Esophagus (tissue), 2 donors: ENCODE measurements around the gene SLC25A34. TPM values are rescaled to one million over a fixed set of nuclear protein-coding genes. Genes with fewer than 3 reads are reported as not detected.
A peak's percentile ranks its signal among the peaks of the same experiment; 100 is the strongest.

ENCODE experiments used
- H3K27ac ChIP-seq, 2 donors: one replicate each; pipeline ENCODE4 v1.5.1; 2013; ENCODE audit warnings: low read depth in 2 of 2, mild to moderate bottlenecking in 2 of 2, inconsistent platforms in 1 of 2, low read length in 1 of 2, moderate library complexity in 1 of 2
- H3K27me3 ChIP-seq, 2 donors: one replicate each; pipeline ENCODE4 v1.6.1; 2013; ENCODE audit warnings: low read length in 2 of 2, control low read depth in 1 of 2, mild to moderate bottlenecking in 1 of 2; ENCODE audit not compliant: insufficient read depth in 2 of 2, control insufficient read depth in 1 of 2
- H3K36me3 ChIP-seq, 2 donors: one replicate each; pipeline ENCODE4 v1.6.1; 2013; ENCODE audit warnings: low read length in 1 of 2; ENCODE audit not compliant: control insufficient read depth in 2 of 2, insufficient read depth in 2 of 2
- H3K4me1 ChIP-seq, 2 donors: one replicate each; pipeline ENCODE4 v1.6.1; 2013; ENCODE audit warnings: low read length in 1 of 2; ENCODE audit not compliant: control insufficient read depth in 2 of 2, insufficient read depth in 2 of 2
- H3K4me3 ChIP-seq, 2 donors: one replicate each; pipeline ENCODE4 v1.5.1; 2013; ENCODE audit warnings: low read length in 2 of 2, mild to moderate bottlenecking in 2 of 2, low read depth in 1 of 2, moderate library complexity in 1 of 2
- H3K9me3 ChIP-seq, 2 donors: one replicate each; pipeline ENCODE4 v1.6.1; 2013; ENCODE audit warnings: mild to moderate bottlenecking in 2 of 2, low read depth in 1 of 2, low read length in 1 of 2, moderate library complexity in 1 of 2; ENCODE audit not compliant: control insufficient read depth in 2 of 2, insufficient read depth in 1 of 2
- WGBS, 2 donors: extraction: QIAGEN DNeasy Blood & Tissue Kit; methylation state at CpG; one replicate each; pipeline ENCODE4 v1.1.7; 2013; 5-methylcytosine and 5-hydroxymethylcytosine counted together
- polyA plus RNA-seq, 2 donors: library from polyadenylated mRNA; stranded (reverse); fragments of 200-250 nt; gene quantifications; one replicate each; pipeline ENCODE4 v1.2.3, GENCODE V29; 2013
- donor health status: healthy with polysubstance abuse.
- donor health status: Bipolar disorder and iron deficiency.

The SLC25A34 gene
- polyA plus RNA-seq, 2 donors: 0.46 to 2.7 TPM

GRCh38 chr1:15700508-15700907, 35.5 kb upstream of the SLC25A34 start:
- Histone ChIP-seq H3K27me3 (no peaks in the 10 kb centered on the region), H3K4me1 (peaks cover 10 to 13% of the 10 kb centered on the region in 2 donors), H3K9me3 (no peaks in the 10 kb centered on the region), H3K36me3 (peaks cover 3 to 4% of the 10 kb centered on the region in 2 donors), H3K4me3 (no peak overlapping the region), H3K27ac (no peak overlapping the region)
- WGBS, 2 donors: 78% methylated on average over 6 of the region's 6 CpGs

DNA sequence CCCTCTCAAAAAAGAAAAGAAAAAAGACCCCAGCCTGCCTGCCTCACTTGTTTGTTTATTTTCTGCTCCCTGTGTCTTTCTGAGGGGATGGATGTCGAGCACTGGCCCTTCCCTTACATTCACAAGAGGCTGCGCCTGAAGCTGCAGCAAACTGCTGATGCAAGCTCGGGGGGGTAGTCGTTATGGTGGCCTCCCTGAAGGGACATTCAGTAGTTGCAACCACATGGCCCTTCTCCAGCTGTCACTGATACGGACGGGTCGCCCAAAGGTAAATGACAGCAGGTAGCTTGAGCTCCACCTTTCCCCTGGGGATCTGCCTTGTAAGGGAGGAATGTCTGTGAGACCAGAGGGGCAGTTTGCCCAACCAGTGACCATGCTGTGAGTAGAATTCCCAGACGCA, 34.3 kb upstream of the SLC25A34 start:
- peaks cover 10 to 13% of the 10 kb centered on the region in 2 donors for H3K4me1 ChIP-seq
- 87 to 89% methylated on average over 8 of the region's 8 CpGs for WGBS, 2 donors

GRCh38 chr1:15702722-15703550, 33.1 kb upstream of the SLC25A34 start:
- H3K4me3 ChIP-seq: no peak overlapping the region

More for the DNA sequence above, 34.3 kb upstream of the SLC25A34 start:
- Histone ChIP-seq H3K27ac (peak overlapping the region in 1 of 2 donors; percentile 15), H3K9me3 (no peaks in the 10 kb centered on the region), H3K27me3 (no peaks in the 10 kb centered on the region), H3K4me3 (no peak overlapping the region), H3K36me3 (peaks cover under 1 to 3% of the 10 kb centered on the region in 2 donors)

DNA sequence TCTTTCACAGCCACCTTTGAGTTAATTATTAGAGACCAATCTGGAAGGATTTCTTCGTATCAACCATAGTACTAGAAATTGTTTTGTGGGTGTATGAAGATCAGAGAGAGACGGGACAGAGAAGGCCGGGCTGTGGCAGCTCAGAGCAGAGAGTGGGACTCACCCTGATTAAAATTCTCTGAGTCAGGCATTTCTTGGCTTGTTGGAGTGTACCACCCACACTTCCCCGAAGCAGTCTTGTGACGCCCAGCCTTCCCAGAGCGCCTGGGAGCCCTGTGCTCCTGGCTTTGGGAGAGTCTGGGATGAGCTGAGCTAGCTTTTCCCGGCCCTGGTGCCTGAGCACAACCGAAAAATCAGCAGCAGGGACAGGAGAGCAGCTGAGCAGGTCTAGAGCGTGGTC, 32.5 kb upstream of the SLC25A34 start:
- Histone ChIP-seq H3K36me3 (peaks cover 0 to 2% of the 10 kb centered on the region in 2 donors), H3K27me3 (no peaks in the 10 kb centered on the region), H3K27ac (peak overlapping the region; percentile 90 to 94), H3K4me3 (no peak overlapping the region), H3K9me3 (no peaks in the 10 kb centered on the region), H3K4me1 (peaks cover 10% of the 10 kb centered on the region in 2 donors)
- 18 to 35% methylated on average over 9 of the region's 9 CpGs for WGBS, 2 donors

More at GRCh38 chr1:15702722-15703550, 33.1 kb upstream of the SLC25A34 start:
- Histone ChIP-seq H3K9me3 (no peaks in the 10 kb centered on the region), H3K36me3 (peaks cover 0 to 2% of the 10 kb centered on the region in 2 donors), H3K4me1 (peaks cover 10% of the 10 kb centered on the region in 2 donors), H3K27me3 (no peaks in the 10 kb centered on the region), H3K27ac (peak overlapping the region; percentile 90 to 94)
- WGBS, 2 donors: 52 to 53% methylated on average over 19 of the region's 19 CpGs

DNA sequence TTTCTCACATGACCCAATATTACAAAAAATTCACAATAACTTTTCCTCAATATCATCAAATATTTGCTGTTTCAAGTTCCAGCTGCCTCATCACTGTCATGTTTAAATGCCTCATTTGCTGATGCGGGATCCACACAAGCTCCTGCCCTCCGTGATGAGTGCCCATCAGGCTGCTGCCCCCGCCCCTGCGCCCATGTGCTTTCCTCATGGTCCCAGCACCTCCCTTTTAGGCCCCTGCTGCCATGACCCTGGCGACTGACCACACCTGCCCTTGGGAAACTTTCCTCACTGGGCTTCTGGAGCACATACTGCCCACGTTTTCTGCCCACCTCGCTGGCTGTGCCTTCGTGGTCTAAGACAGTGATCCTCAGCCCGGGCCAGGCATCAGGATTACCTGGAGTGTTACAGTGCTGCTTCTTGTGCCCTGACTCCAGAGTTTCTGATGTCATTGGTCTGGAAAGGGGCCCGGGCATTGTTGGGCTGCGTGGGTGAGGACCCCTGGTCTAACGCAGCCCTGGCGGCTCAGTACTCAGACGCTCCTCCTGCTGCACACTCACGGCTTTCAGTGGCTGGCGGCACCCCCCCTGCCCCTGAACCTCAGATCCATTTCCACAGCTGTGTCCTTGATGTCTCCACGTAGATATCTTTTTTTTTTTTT, 31.4 kb upstream of the SLC25A34 start:
- Histone ChIP-seq H3K4me1 (peaks cover 10% of the 10 kb centered on the region in 2 donors), H3K27ac (peak overlapping the region; percentile 11 to 80), H3K4me3 (no peak overlapping the region), H3K36me3 (peaks cover 0 to 2% of the 10 kb centered on the region in 2 donors), H3K9me3 (no peaks in the 10 kb centered on the region), H3K27me3 (no peaks in the 10 kb centered on the region)
- WGBS, 2 donors: 84 to 91% methylated on average over 17 of the region's 17 CpGs

- Histone ChIP-seq H3K9me3 (no peaks in the 10 kb centered on the region), H3K27ac (peak overlapping the region in 1 of 2 donors; percentile 24), H3K4me3 (no peak overlapping the region), H3K36me3 (peaks cover 0 to 2% of the 10 kb centered on the region in 2 donors), H3K27me3 (no peaks in the 10 kb centered on the region), H3K4me1 (peaks cover 10% of the 10 kb centered on the region in 2 donors)
- WGBS, 2 donors: 87% methylated on average over 11 of the region's 11 CpGs
These were observed 30.9 kb upstream of the SLC25A34 start for GRCh38 chr1:15705184-15705566.

GRCh38 chr1:15706751-15707150, 29.3 kb upstream of the SLC25A34 start:
- Histone ChIP-seq H3K27ac (peak overlapping the region in 1 of 2 donors; percentile 15), H3K36me3 (peaks cover 0 to 2% of the 10 kb centered on the region in 2 donors), H3K4me3 (no peak overlapping the region), H3K9me3 (no peaks in the 10 kb centered on the region), H3K27me3 (no peaks in the 10 kb centered on the region), H3K4me1 (peaks cover 10% of the 10 kb centered on the region in 2 donors)
- 80 to 84% methylated on average over 7 of the region's 7 CpGs for WGBS, 2 donors

DNA sequence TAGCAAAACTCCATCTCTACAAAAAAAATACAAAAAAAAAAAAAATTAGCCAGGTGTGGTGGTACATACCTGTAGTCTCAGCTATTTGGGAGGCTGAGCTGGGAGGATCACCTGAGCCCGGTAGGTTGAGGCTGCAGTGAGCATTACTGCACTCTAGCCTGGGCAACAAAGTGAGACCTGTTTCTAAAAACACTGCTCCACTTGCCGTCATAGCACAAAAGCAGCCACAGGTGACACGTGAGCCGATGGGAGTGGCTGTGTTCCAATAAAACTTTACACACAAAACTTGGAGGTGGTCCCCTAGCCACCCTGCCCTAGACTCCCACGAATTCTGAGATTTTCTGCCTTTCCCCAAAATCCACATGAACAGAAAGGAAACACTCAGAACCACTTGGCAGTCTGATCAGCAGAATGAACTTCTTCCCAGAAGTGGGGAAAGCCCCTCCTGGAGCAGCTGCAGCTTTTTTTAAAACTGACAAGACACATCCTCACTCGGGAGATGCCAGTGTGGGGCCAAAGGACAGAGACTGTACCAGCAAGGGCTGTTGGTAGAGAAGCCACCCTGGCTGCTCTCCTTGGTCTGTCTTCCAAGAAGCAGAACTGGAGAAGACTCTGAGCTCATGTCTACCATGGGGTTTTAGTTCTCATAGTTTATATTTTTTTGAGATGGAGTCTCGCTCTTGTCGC, 28.7 kb upstream of the SLC25A34 start:
- peaks cover 0 to 2% of the 10 kb centered on the region in 2 donors for H3K36me3 ChIP-seq
- WGBS, 2 donors: 76 to 77% methylated on average over 8 of the region's 8 CpGs
- no peaks in the 10 kb centered on the region for H3K27me3 ChIP-seq
- no peaks in the 10 kb centered on the region for H3K9me3 ChIP-seq
- peaks cover 10% of the 10 kb centered on the region in 2 donors for H3K4me1 ChIP-seq
- H3K27ac ChIP-seq: no peak overlapping the region
- no peak overlapping the region for H3K4me3 ChIP-seq

GRCh38 chr1:15708486-15709137, 27.4 kb upstream of the SLC25A34 start:
- Histone ChIP-seq H3K4me3 (no peak overlapping the region), H3K4me1 (peaks cover 5 to 7% of the 10 kb centered on the region in 2 donors), H3K9me3 (no peaks in the 10 kb centered on the region), H3K36me3 (peaks cover 0 to 2% of the 10 kb centered on the region in 2 donors), H3K27ac (peak overlapping the region in 1 of 2 donors; percentile 7), H3K27me3 (no peaks in the 10 kb centered on the region)
- WGBS, 2 donors: 87 to 93% methylated on average over 15 of the region's 15 CpGs
